DMS153 treated with DMSO at 0.1 percent for 48 hours (cell line): ENCODE measurements around the gene UPK1A.
"Not testable (repeated sequence)": the region's sequence is repeated elsewhere in the genome, so short reads cannot be mapped to it uniquely, and the experiment has no call there.

Source experiments
- DNase-seq: peaks from one replicate; lab custom pipeline; 2025; ENCODE audit not compliant: unreplicated experiment; lab: John Stamatoyannopoulos, UW

The UPK1A gene

DNA sequence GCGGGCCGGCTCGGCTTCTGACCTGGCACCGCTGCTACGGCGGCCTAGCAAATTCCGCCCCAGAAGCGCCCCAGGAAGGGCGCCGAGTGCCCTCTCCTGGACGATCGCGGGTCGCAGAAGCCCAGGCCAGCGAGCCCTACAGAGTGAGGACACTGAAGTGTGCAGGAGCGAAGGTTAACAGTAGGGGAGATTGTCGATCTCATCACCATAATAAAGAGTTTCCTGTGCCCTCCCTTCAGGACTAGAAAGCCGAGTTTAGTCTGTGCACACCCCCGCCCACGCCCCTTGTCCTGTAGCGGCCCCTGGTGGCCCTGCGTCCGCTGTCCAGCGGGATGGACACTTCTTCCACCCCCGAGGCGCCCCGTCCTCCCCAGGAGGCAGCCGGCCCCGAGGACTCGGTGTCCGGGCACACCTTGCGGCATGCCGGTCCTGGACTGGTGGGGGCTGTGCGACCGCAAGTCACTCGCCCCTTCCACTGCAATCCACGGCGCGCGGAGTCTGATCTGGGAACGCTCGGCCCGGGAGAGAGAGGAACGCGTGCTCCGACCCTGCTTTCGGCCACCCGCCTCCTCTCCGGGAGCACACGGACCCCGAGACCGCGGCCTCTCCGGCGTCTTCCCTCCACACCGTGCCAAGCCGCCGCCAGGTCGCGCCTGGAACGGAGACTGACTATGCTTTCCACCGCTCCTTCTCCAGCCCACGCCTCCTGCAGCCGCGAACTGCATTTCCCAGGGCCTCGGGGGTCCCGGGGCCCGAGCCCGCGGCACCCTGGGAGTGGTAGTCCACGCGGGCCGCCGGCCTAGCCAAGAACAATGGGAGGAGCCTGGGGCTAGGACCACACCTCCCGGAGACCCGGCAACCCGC, 50.7 kb downstream of the UPK1A start:
- DNase-seq = peak; percentile 71

DNA sequence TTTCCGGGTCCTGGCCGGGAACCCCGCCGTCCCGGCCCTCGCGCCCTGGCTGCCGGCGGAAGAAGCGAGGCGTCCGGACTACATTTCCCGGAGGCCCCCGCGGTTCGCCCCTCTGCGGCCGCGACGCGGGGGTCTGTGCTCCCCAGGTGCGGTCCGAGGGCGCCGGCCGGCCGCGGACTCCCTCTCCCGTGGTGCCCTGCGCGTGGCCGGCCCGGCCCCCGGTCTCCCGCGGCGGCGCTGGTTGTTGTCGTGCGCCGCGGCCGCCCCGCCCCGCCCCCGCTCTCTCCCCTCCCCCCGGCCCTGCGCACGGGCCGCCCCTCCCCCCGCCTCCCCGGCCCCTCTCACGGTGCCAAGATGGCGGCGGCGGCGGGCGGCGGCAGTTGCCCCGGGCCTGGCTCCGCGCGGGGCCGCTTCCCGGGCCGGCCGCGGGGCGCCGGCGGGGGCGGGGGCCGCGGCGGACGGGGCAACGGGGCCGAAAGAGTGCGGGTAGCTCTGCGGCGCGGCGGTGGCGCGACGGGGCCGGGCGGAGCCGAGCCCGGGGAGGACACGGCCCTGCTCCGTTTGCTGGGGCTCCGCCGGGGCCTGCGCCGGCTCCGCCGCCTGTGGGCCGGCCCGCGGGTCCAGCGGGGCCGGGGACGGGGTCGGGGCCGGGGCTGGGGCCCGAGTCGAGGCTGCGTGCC, 51.5 kb downstream of the UPK1A start, which contains the start of gene KMT2B:
TSS of gene KMT2B (plus strand) at position 339 of the 680 bp plus-strand sequence. CDS start at position 355, 16 bp downstream.
- DNase-seq = peak; percentile 90

DNA sequence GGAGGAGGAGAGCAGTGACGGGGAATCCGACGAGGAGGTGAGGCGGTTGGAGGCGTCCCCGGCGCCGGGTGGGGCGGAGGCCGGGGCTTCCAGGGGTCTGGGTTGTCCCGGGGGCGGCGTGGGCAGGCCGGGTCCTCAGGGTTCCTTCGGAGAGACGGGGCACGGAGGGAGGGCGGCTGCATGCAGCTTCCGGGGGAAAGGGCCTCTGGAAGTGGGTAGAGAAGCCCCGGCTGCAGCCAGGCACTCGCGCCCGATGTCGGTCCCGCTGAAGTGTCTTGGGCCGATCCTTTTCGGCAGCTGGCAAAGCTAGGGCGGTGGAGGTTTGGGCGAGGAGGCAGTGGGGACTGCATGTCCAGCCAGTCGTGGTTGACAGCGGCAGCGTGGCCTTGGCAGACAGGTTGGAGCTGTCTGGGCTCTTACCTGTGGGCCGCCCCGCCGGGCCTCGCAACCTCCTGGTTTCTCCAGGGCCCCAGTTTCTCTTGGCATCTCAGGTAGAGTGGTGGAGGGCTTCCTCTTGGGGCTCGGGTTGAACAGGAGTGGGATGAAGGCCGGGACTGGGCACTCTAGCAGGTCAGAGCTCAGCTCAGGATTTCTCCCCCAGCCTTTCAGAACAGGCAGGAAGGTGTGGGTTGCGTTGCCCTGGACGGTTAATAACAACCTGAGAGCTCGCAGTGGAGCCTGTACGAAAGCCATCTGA, 52.2 kb downstream of the UPK1A start:
- DNase-seq = no peak

DNA sequence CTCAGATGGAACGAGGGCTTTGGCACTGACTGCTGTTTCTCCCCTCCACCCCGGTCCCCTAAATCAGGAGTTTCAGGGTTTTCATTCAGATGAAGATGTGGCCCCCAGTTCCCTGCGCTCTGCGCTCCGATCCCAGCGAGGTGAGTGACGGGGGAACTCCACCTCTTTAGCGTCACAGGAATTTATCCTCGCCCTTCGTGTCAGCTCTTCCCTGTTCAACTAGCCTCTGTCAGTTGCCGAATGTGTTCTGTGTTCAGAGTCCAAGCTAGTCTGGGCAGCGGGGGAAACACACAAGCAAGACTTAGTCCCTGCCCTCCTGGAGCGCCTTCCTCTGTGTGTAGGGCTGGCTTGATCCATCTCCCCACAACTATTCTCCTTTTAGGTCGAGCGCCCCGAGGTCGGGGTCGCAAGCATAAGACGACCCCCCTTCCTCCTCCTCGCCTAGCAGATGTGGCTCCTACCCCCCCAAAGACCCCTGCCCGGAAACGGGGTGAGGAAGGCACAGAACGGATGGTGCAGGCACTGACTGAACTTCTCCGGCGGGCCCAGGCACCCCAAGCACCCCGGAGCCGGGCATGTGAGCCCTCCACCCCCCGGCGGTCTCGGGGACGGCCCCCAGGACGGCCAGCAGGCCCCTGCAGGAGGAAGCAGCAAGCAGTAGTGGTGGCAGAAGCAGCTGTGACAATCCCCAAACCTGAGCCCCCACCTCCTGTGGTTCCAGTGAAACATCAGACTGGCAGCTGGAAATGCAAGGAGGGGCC, 53.3 kb downstream of the UPK1A start:
- DNase-seq = no peak

DNA sequence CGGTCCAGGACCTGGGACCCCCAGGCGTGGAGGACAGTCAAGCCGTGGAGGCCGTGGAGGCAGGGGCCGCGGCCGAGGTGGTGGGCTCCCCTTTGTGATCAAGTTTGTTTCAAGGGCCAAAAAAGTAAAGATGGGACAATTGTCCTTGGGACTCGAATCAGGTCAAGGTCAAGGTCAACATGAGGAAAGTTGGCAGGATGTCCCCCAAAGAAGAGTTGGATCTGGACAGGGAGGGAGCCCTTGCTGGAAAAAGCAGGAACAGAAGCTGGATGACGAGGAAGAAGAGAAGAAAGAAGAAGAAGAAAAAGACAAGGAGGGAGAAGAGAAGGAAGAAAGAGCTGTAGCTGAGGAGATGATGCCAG, 53.8 kb downstream of the UPK1A start:
- DNase-seq = no peak

DNA sequence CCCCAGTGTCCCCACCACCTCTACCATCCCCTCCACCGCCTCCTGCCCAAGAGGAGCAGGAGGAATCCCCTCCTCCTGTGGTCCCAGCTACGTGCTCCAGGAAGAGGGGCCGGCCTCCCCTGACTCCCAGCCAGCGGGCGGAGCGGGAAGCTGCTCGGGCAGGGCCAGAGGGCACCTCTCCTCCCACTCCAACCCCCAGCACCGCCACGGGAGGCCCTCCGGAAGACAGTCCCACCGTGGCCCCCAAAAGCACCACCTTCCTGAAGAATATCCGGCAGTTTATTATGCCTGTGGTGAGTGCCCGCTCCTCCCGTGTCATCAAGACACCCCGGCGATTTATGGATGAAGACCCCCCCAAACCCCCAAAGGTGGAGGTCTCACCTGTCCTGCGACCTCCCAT, 54.3 kb downstream of the UPK1A start:
- DNase-seq = no peak

DNA sequence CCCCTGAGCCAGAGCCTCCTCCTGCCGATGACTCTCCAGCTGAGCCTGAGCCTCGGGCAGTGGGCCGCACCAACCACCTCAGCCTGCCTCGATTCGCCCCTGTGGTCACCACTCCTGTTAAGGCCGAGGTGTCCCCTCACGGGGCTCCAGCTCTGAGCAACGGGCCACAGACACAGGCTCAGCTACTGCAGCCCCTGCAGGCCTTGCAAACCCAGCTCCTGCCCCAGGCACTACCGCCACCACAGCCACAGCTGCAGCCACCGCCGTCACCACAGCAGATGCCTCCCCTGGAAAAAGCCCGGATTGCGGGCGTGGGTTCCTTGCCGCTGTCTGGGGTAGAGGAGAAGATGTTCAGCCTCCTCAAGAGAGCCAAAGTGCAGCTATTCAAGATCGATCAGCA, 55.1 kb downstream of the UPK1A start:
- no peak for DNase-seq

DNA sequence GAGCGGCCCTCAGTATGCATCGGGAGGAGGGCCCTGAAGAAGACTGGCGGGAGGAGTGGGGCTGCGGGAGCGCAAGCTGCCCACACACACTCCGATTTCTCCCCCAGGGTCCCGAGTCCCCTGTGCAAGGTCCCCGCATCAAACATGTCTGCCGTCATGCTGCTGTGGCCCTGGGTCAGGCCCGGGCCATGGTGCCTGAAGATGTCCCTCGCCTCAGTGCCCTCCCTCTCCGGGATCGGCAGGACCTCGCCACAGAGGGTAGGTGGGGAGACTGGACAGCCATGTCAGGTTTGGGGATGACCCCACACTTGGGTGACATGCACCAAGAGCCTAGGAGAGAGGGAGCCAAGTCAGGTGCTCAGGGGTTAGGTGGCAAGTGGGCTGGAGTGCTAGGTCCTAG, 56.1 kb downstream of the UPK1A start:
- DNase-seq = no peak

DNA sequence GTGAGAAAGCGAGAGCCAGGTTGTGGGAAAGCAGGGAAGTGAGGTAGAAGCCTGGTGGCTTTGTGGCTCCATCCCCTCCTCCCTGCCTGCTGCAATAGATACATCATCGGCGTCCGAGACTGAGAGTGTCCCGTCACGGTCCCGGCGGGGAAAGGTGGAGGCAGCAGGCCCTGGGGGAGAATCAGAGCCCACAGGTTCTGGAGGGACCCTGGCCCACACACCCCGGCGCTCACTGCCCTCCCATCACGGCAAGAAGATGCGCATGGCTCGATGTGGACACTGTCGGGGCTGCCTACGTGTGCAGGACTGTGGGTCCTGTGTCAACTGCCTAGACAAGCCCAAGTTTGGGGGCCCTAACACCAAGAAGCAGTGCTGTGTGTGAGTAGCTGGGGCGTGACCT, 56.6 kb downstream of the UPK1A start:
- no peak for DNase-seq

DNA sequence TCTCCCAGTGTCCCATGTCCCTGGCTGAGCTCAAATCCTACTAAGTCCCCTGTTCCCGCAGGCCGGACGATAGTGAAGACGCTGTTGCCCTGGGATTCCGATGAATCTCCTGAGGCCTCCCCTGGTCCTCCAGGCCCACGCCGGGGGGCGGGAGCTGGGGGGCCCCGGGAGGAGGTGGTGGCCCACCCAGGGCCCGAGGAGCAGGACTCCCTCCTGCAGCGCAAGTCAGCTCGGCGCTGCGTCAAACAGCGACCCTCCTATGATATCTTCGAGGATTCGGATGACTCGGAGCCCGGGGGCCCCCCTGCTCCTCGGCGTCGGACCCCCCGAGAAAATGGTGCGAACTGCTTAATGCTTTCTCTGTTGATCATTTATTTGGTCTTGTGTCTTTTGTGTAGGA, 57.4 kb downstream of the UPK1A start:
- DNase-seq = no peak

DNA sequence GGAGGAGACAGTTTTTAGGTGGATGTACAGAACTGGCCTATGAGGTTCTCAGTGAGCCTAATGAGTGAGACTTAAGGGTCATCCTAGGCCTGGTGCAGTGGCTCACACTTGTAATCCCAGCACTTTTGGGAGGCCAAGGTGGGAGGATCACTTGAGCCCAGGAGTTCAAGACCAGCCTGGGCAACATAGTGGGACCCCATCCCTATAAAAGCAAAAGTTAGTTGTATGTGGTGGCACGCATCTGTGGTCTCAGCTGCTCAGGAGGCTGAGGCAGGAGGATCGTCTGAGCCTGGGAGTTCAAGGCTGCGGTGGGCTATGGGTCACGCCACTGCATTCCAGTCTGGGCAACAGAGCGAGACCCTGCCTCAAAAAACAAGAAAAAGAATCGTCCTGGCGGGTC, 57.8 kb downstream of the UPK1A start:
- DNase-seq = not testable (repeated sequence)

DNA sequence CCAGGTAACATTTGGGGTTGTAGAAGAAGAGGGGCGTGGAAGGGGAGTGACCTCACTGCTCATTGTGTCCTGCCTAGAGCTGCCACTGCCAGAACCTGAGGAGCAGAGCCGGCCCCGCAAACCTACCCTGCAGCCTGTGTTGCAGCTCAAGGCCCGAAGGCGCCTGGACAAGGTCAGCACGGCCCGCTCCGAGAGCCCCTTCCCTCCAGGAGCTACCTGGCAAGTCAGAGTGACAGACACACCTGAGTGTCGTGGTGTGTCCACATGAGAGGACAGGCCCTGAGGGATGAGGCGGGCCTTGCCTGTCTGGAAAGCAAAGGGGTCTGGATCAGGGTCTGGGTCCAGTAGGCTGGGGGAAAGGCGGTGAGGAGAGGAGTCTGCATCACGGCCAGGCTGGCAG, 58.2 kb downstream of the UPK1A start:
- DNase-seq = no peak

DNA sequence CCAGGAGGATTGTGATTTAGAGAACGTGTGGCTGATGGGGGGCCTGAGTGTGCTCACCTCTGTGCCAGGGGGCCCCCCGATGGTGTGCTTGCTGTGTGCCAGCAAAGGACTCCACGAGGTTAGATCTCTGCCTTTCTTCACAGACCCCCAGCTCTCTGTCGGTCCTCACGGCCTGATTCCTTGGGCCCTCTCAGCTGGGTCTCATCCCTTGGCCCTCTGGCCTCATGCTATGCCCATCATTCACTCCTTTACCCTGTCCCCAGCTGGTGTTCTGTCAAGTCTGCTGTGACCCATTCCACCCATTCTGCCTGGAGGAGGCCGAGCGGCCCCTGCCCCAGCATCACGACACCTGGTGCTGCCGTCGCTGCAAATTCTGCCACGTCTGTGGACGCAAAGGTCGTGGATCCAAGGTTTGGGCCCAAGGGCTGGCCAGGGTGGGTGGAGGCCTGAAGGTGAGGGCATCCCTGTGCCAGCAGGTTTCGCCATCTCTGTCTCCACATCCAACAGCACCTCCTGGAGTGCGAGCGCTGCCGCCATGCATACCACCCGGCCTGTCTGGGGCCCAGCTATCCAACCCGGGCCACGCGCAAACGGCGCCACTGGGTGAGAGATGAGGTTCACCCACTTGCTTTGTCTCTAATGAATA, 59.0 kb downstream of the UPK1A start:
- no peak for DNase-seq

DNA sequence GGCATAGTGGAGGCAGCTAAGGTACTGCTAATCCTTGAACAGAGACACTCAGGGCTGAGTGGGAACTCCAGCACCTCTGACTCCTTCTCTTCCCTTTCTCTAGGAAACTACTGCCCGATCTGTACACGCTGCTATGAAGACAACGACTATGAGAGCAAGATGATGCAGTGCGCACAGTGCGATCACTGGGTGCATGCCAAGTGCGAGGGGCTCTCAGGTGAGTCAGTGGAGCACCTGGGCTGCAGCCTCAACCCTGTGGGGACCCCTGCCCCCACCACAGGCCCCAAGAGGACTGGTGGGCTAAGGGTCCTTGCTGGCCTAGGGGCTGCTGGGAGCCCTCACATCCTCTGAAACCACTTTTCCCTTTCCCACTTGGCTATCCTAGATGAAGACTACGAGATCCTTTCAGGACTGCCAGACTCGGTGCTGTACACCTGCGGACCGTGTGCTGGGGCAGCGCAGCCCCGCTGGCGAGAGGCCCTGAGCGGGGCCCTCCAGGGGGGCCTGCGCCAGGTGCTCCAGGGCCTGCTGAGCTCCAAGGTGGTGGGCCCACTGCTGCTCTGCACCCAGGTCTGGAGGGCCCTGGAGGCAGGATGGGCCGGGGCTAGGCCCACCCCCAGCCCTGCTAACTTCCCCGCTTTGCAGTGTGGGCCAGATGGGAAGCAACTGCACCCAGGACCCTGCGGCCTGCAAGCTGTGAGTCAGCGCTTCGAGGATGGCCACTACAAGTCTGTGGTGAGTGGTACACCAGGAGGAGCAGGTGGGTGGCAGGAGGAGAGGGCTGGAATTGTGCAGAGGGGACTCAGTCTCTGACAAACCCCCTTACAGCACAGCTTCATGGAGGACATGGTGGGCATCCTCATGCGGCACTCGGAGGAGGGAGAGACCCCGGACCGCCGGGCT, 61.0 kb downstream of the UPK1A start:
- DNase-seq = no peak
